ENCODE results near the gene ZNF415. TPM values are rescaled to one million over a fixed set of nuclear protein-coding genes. Genes with fewer than 3 reads are reported as not detected.

Gene ZNF415
- total RNA-seq, 2 donors from 2014 or later: 0.50 to 3.3 TPM

DNA sequence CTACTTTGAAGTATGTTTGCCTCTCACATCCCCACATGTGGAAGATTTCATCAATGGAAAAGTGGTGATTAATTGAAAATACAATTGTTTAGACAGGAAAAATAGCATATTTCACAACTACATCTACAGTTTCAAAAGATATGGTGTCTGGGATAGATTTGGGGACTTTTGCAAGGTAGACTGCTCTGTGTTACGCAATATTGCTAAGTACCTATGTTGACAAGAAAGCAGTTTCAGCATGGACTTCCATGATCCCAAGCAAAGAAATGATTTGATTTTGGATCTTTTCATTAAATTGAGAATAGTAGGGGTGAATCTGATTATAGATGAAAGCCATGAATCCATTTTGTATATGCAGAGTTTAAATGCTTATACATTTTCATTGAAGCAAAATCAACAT lies 40.0 kb downstream of the ZNF415 start:
- H3K27me3 Mint-ChIP-seq: no peaks in the 10 kb centered on the region

DNA sequence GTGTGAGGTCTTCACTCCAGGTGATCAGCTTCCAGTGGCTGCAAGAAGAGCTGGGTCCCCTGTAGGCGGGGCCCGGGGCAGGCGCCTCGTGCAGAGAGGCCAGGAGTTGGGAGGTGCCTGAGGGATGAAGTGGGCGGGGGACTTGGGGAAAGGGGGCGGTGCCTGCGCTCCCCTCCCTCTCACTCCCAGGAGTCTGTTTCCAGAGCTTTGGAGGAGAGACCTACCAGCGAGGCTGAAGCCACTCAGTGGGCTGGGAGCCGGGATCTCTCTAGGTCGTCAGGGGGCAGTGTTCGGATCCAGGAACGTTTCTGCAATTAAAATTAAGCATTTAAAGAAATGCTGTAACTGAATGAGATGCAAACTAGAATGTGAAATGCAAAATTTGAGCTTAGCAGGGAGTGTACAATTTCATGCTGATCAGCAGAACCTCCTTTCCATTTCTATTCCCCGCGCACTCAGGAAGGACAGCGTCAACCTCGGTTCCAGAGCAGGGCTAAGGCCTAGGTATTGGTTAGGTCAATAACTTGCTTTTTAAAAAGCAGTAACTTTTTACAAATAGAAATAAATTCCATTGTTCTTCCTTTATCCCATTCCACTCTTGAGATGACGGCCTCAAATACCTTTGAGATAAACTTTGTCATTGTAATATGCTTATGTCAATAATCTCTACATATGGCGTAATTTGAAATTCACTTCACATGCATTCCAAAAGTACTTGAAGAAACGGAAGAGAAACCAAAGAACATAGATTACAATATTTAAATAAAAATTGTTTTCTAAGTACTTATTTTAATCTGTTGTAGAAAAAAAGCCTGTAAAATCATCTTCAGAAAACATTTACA lies 41.1 kb downstream of the ZNF415 start:
- Mint-ChIP-seq H3K27me3 (no peaks in the 10 kb centered on the region), H3K36me3 (ENCODE audit: low read depth) (peaks cover 100% of the 10 kb centered on the region), H3K9me3 (peaks cover 4% of the 10 kb centered on the region)

More for the DNA sequence above, 40.0 kb downstream of the ZNF415 start:
- H3K4me1 Mint-ChIP-seq: peaks cover 27% of the 10 kb centered on the region
- no peak for ATAC-seq (replicated peaks)
- H3K27ac Mint-ChIP-seq: no peak overlapping the region
- H3K36me3 Mint-ChIP-seq (ENCODE audit: low read depth): peaks cover 97% of the 10 kb centered on the region
- peaks cover 10% of the 10 kb centered on the region for H3K9me3 Mint-ChIP-seq
- H3K4me3 Mint-ChIP-seq: no peak overlapping the region

DNA sequence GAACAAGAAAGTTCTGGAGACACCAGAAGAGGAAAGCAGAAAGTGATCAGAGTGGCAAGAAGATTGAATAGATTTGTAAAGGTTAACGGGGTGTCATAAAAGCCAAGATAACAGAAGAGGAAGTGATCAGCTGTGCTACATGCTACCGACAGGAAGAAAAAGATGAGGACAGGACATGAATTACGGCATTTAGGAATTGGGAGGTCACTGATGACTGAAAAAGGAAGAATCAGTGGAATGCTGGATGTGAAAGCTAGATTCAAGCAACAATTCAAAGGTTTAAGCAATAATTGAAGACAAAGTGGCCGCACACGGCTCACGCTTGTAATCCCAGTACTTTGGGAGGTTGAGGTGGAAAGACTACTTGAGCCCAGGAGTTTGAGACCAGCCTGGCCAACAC lies 44.6 kb downstream of the ZNF415 start:
- ATAC-seq (replicated peaks): no peak
- H3K4me1 Mint-ChIP-seq: peaks cover 17% of the 10 kb centered on the region
- H3K4me3 Mint-ChIP-seq: no peak overlapping the region
- H3K27ac Mint-ChIP-seq: no peak overlapping the region
- no peaks in the 10 kb centered on the region for H3K27me3 Mint-ChIP-seq
- H3K36me3 Mint-ChIP-seq (ENCODE audit: low read depth): peaks cover 100% of the 10 kb centered on the region
- peaks cover 7% of the 10 kb centered on the region for H3K9me3 Mint-ChIP-seq

More for the DNA sequence above, 41.1 kb downstream of the ZNF415 start:
- Mint-ChIP-seq H3K27ac (no peak overlapping the region), H3K4me3 (no peak overlapping the region), H3K4me1 (peaks cover 21% of the 10 kb centered on the region)
- ATAC-seq (replicated peaks): no peak

DNA sequence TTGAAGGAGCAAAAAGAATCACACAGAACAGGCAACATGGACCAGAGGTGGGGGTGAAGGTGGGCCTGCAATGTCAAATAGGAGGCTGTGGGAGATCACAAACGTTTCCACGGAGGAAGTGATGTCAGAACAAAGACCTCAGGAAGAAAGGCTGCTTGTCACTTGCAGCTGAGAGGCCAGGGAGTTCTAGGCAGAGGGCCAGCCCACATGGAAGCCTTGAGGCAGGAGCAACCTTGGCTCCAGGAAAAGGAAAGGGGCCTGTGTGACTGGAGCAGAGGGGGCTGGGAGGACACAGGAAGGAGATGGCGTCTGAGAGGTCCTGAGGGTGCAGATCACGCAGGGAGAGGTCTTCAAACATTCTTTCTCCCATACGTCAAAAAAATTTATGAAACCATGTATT lies 45.8 kb downstream of the ZNF415 start:
- Mint-ChIP-seq H3K27me3 (no peaks in the 10 kb centered on the region), H3K4me3 (no peak overlapping the region), H3K27ac (no peak overlapping the region), H3K9me3 (peaks cover 8% of the 10 kb centered on the region), H3K36me3 (ENCODE audit: low read depth) (peaks cover 100% of the 10 kb centered on the region), H3K4me1 (peaks cover 17% of the 10 kb centered on the region)
- ATAC-seq (replicated peaks): no peak

DNA sequence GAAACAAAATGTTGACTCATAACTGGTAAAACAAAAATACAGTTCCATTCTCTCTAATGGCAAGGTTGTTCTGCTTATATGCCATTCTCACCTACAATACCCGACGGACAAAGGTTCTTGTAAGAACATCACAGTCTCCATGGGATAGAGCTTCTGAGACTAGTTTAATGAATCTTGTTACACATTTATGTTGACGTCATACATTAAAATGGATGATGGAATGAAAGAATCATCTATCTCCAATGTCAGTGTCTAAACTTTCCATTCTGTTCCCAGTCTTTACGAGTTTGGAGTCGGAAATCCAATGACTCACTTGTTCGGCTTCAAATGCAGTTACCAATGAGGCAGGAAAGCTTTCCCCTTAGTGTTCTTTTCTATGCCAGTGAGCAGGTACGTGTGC lies 47.2 kb downstream of the ZNF415 start:
- Mint-ChIP-seq H3K36me3 (ENCODE audit: low read depth) (peaks cover 100% of the 10 kb centered on the region), H3K4me1 (peaks cover 16% of the 10 kb centered on the region), H3K27me3 (no peaks in the 10 kb centered on the region), H3K27ac (no peak overlapping the region), H3K9me3 (peaks cover 16% of the 10 kb centered on the region), H3K4me3 (no peak overlapping the region)
- ATAC-seq (replicated peaks): no peak

DNA sequence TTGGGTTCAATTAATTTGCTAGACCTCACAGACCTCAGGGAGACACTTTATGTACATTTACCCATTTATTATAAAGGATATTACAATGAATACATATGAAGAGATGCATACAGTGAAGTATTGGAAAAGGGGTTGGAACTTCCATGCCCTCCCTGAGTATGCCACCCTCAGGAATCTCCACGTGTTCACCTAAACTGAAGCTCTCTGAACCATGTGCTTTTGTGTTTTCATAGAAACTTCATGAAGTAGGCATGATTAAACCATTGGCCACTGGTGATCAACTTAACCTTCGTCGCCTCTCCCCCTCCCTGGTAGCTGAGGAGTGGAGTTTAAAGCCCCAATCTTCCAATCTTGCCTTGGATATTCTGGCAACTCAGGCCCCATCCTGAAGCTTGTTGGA lies 49.8 kb downstream of the ZNF415 start:
- peaks cover 100% of the 10 kb centered on the region for H3K36me3 Mint-ChIP-seq (ENCODE audit: low read depth)
- peaks cover 3% of the 10 kb centered on the region for H3K4me1 Mint-ChIP-seq
- H3K9me3 Mint-ChIP-seq: peaks cover 25% of the 10 kb centered on the region
- H3K27me3 Mint-ChIP-seq: no peaks in the 10 kb centered on the region
- H3K4me3 Mint-ChIP-seq: no peak overlapping the region
- ATAC-seq (replicated peaks): no peak
- no peak overlapping the region for H3K27ac Mint-ChIP-seq

DNA sequence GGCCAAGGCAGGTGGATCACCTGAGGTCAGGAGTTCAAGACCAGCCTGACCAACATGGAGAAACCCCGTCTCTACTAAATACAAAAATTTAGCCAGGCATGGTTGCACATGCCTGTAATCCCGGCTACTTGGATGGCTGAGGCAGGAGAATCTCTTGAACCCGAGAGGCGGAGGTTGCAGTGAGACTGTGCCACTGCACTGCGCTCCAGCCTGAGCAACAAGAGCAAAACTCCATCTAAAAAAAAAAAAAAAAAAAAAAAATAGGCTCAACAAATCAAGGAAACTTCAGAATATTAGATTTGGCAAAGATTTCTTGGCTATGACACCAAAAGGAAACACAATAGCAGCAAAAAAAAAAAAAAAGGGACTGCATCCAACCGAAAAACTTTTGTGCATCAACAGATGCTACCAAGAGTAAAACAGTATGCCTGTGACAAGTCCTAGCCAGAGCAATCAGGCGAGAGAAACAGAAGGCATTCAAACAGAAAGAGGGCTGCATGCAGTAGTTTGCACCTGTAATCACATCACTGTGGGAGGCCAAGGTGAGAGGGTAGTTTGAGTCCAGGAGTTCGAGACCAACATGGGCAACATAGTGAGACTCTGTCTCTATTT lies 53.3 kb downstream of the ZNF415 start:
- no peak for ATAC-seq (replicated peaks)
- H3K9me3 Mint-ChIP-seq: peaks cover 31% of the 10 kb centered on the region
- H3K4me1 Mint-ChIP-seq: no peaks in the 10 kb centered on the region
- H3K27ac Mint-ChIP-seq: no peak overlapping the region
- H3K4me3 Mint-ChIP-seq: no peak overlapping the region
- no peaks in the 10 kb centered on the region for H3K27me3 Mint-ChIP-seq
- H3K36me3 Mint-ChIP-seq (ENCODE audit: low read depth): peaks cover 100% of the 10 kb centered on the region

DNA sequence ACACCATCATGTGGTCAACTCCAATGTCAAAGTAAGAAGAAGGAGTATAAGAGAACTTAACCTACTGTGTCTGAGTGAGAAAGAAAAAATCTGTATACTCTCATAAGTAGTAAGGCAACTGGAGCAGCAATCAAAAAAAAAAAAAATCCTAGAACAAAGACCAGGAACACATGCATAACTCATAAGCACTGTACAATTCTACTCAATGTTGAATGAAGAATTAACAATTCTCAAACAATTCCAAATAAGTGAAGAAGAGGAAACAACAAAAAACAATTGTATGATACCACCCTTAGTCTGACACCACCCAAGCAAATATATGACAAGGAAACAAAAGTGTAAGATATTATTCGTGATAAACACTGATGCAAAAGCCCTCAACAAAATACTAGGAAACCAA lies 54.0 kb downstream of the ZNF415 start:
- H3K27ac Mint-ChIP-seq: no peak overlapping the region
- no peaks in the 10 kb centered on the region for H3K27me3 Mint-ChIP-seq
- H3K36me3 Mint-ChIP-seq (ENCODE audit: low read depth): peaks cover 100% of the 10 kb centered on the region
- peaks cover 36% of the 10 kb centered on the region for H3K9me3 Mint-ChIP-seq
- H3K4me3 Mint-ChIP-seq: no peak overlapping the region
- ATAC-seq (replicated peaks): no peak
- no peaks in the 10 kb centered on the region for H3K4me1 Mint-ChIP-seq

DNA sequence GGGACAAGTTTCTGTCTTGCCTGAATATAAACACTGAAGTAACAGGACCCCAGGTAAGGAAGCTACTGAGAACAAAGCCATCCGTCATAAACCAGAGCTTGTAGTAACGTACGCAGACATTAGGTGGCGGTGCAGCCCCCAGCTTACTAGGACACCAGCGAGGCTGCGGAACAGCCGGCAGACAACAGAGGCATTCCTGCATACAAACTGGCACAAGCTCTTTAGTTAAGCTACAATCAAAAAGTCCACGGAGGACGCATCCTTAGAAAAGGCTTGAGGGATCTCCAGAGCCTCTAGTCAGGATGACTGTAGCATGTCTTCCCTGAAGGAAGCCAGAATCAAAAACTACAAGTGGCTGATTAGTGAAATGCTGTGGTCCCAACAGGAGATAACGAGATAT lies 55.7 kb downstream of the ZNF415 start:
- Mint-ChIP-seq H3K27ac (no peak overlapping the region), H3K4me3 (no peak overlapping the region), H3K36me3 (ENCODE audit: low read depth) (peaks cover 100% of the 10 kb centered on the region), H3K27me3 (no peaks in the 10 kb centered on the region), H3K9me3 (peaks cover 38% of the 10 kb centered on the region), H3K4me1 (no peaks in the 10 kb centered on the region)
- ATAC-seq (replicated peaks): no peak

DNA sequence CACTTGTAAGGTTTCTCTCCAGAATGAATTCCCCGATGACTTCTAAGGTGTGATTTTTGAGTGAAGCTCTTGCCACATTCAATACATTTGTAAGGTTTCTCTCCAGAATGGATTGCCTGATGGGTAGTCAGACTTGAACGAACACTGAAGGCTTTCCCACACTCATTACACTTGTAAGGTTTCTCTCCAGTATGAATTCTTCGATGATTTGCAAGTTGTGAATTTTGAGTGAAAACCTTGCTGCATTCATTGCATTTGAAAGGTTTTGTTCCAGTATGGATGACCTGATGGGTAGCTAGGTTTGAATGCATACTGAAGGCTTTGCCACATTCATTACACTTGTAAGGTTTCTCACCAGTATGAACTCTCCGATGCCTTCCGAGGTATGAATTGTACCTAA lies 63.9 kb downstream of the ZNF415 start:
- Mint-ChIP-seq H3K9me3 (peaks cover 44% of the 10 kb centered on the region), H3K4me1 (no peaks in the 10 kb centered on the region), H3K27ac (no peak overlapping the region), H3K27me3 (no peaks in the 10 kb centered on the region), H3K4me3 (no peak overlapping the region), H3K36me3 (ENCODE audit: low read depth) (peaks cover 69% of the 10 kb centered on the region)
- ATAC-seq (replicated peaks): no peak

DNA sequence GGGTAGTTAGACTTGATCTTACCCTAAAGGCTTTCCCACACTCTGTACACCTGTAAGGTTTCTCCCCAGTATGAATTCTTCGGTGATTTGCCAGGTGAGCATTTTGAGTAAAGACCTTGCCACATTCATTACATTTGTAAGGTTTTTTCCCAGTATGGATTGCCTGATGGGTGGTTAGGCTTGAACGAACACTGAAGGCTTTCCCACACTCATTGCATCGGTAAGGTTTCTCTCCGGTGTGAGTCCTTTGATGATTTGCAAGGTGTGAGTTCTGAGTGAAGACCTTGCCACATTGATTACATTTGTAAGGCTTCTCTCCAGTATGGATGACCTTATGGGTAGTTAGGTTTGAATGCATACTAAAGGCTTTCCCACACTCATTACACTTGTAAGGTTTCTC lies 64.5 kb downstream of the ZNF415 start:
- Mint-ChIP-seq H3K27ac (no peak overlapping the region), H3K9me3 (peaks cover 47% of the 10 kb centered on the region), H3K27me3 (no peaks in the 10 kb centered on the region), H3K4me3 (no peak overlapping the region), H3K4me1 (no peaks in the 10 kb centered on the region), H3K36me3 (ENCODE audit: low read depth) (peaks cover 62% of the 10 kb centered on the region)
- no peak for ATAC-seq (replicated peaks)

DNA sequence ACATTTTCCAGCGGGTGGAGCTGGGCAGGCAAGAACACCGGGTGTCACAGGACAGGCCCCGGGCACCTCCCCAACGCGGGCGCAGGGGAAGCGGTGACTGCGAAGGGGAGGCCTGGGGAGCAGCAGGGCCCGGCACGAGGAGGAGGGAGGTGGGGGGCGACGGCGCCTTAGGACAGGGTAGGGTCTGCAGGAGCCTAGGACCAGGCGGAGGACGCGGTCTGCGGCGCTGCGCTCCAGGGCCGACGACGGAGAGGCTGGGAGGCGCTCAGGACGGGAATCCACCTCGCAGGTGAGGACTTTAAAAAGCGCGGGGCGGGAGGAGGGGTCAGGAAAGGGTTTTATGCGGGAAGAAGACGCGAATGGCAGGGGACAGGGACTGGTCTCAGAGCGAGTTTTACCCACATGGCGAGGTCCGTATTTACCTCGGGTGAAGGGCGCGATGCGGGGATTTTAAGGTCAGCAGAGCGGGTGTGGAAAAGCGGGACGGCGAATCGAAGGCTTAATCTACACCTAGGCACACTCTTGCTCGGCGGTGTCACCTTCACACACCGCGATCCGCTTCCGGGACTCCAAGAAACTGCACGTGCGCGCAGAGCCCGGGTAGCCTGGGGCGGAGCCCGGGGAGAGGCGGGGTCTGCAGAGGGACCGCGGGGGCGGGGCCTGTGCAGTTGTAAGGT lies 74.7 kb downstream of the ZNF415 start:
- H3K9me3 Mint-ChIP-seq: peaks cover 11% of the 10 kb centered on the region
- no peaks in the 10 kb centered on the region for H3K4me1 Mint-ChIP-seq
- ATAC-seq (replicated peaks): no peak
- H3K27ac Mint-ChIP-seq: no peak overlapping the region
- H3K4me3 Mint-ChIP-seq: no peak overlapping the region
- H3K27me3 Mint-ChIP-seq: peaks cover 3% of the 10 kb centered on the region
- H3K36me3 Mint-ChIP-seq (ENCODE audit: low read depth): peaks cover 4% of the 10 kb centered on the region
